HL-60/S4 (cell line): ENCODE data around the gene ARL11.
"Not testable (repeated sequence)": the region's sequence is repeated elsewhere in the genome, so short reads cannot be mapped to it uniquely, and the experiment has no call there.

ENCODE experiments used
- in situ Hi-C: fragments of 300-500 bp; cut with MboI; formaldehyde crosslinking; loops from 2 replicates; pipeline ENCODE4 v1.14.3; 2022; ENCODE audit warnings: low sequenced_read_pairs

The ARL11 gene

DNA sequence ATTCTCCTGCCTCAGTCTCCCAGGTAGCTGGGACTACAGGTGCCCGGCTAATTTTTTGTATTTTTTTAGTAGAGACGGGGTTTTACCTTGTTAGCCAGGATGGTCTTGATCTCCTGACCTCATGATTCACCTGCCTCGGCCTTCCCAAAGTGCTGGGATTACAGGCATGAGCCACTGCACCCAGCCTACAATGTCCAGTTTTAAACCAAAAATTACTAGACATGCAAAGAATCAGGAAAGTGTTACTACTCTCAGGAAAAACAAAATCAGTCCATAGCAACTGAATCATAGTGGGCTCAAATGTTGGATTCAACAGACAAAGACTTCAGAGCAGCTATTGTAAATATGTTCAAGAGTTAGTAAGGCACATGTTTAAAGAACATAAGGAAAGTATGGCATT, 16.3 kb upstream of the ARL11 start:
- in situ Hi-C loops, result not testable (repeated sequence)

DNA sequence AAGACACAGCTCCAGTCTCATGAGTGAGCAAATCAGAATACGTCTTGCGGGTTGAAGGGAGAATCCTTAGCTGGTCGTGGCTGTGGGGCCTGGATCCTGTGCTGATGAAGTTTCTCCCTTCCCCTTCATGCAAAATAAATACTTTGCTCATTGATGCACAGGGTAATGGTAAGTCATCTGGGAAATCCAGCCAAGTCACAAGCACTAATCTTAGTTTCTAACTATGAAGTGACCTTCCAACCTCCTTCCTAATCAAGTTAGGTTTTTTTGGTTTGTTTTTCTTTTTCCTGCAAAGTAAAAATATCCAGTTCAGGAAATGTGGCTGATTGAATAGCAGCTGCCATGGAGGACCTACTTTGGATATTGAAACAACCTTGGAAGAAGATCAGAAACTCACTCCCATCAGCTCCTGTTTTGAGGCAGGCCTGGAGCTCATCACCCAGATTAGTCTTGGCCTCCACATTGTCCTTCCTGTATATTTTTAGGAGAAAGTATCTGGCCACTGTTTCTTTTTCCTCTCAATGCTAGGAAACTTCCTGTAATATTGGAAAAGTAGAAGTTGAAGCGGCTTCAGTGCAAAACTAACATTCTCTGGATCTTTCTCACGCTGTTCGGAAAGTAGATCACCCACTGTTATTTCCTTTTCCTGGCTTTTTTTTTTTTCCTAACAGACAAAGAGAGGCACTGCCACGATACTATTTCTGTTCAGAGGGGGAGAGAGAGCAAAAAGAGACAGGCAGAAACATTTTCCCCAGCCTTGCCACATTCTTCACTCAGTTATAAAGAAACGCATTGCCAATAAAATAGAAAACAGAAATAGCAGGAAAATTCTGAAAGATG, 12.3 kb upstream of the ARL11 start:
- in situ Hi-C loops, result no loop called here

DNA sequence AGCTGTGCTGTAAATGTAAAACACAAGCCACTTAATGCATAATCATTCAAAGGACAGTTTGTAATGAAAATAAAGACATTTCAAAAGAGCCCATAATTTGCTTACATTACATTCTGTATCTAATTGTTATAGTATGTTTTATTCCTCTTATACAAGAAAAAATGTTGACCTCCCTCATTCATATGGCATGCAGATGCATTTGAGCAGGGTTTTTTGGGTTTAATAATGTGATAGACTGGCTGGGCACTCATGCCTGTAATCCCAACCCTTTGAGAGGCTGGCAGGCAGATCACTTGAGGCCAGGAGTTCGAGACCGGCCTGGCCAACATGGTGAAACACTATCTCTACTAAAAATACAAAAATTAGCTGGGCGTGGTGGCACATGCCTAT, 11.6 kb upstream of the ARL11 start:
- in situ Hi-C loops, result no loop called here

DNA sequence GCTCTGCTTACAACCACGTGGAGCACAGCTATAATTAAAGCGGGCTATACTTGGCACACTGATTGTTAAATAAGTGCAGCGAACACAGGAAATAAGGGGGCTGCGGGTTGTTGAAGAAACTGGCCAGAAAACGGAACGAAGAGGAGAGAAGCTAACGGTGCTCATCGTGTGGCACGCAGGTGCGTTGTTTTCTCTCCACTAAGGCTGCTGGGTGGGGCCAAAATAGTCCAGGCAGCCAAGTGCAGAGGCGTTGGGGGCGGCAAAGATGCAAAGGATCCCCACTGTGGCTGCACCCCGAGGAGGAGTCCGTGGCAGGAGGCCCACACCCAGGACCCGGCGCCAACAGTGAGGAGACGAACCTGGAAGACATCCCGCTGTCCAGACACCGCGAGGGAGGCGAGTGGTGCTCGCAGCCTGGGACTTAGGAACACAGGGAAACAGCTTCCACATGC, 8.1 kb upstream of the ARL11 start:
- in situ Hi-C loops, result no loop called here

DNA sequence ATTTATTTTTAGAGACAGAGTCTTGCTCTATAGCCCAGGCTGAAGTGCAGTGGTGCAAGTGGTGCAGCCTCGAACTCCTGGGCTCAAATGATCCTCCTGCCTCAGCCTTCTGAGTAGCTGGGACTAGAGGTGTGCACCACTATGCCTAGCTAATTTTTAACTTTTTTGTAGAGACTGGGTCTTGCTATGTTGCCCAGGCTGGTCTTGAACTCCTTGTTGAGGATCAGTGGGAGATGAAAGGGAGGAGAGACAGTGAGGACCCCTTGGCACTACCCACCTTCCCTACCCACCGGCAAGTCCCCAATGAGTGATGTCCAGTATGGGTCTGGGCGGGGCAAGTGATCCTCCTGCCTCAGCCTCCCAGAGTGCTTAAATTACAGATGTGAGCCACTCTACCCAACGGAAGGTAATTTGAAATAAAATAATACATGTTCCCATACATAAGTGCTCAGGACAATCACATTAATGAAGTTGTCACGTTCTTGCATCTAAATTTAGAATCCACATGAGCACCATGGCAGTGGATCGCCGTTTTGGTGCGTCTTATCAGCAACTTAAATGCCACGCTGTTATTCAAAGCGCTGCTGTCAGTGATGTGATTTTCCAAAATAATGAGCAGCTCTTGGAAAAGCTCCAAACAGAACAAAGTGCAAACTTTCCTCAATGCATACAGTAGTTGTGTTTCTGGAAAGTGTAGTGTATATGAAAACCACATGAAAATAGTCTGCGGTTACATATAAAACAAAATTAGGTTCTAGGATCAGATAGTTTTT, 5.9 kb upstream of the ARL11 start:
- in situ Hi-C loops, result no loop called here

DNA sequence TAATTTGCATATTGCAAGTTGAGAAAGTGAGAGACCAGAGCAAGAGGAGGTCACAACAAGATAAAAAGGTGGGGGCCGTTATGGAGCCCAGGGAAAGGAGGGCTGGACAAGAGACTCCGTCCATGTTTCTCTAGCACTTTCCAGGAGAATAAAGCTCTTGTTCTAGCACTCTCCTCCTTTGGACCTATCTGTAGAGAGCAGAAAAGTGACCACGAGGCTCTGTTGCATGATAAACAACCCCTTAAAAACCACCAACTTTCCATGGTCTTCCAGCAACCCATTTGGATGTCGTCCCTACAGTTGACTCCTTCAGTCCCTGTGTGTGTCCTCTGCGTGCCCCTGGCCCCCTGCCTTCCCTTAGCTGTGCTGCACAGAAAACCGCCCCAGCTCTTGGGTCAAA, 4.1 kb upstream of the ARL11 start:
- in situ Hi-C loops, result no loop called here

GRCh38 chr13:49625392-49626079, 2.8 kb upstream of the ARL11 start:
- in situ Hi-C loops, result no loop called here

GRCh38 chr13:49629196-49629938, 1.1 kb downstream of the ARL11 start:
- in situ Hi-C loops, result no loop called here

DNA sequence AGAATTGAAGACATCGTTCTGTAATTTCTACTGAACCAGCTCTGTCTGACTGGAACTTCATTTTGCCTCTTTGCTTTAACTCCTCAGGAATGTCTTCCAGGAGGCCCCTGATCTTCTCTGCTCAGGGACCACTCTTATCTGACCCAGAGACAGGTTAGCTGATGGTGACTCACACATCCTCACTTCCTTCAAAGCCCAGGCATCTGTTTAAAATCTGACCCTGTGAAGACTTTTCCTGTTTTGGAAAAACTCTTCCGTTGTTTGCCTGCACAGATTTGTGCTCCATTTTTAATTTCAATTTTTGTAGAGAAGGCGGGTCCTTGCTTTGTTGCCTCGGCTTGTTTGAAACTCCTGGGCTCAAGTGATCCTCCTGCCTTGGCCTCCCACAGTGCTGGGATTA, 1.6 kb downstream of the ARL11 start:
- in situ Hi-C loops, result no loop called here

DNA sequence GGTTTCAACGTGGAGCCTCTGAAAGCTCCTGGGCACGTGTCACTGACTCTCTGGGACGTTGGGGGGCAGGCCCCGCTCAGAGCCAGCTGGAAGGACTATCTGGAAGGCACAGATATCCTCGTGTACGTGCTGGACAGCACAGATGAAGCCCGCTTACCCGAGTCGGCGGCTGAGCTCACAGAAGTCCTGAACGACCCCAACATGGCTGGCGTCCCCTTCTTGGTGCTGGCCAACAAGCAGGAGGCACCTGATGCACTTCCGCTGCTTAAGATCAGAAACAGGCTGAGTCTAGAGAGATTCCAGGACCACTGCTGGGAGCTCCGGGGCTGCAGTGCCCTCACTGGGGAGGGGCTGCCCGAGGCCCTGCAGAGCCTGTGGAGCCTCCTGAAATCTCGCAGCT, 2.3 kb downstream of the ARL11 start:
- in situ Hi-C loops, result no loop called here

DNA sequence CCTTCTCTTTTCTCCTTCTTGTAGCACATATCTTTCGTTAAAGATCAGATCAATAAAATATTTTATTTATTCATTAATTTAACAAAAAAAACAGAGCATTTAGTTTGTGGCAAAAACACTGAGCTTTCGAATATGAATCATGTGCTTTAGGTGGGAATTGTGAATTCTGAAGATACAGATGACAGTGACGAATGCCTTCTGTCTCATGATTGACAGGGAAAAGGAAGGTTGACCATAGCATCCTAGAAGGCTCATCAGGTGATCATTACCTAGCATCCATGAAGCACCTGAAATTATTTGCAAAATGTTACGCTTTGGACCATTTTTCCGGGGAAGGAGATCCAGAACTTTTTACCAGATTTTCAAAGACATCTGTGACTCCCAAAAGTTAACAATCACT, 3.8 kb downstream of the ARL11 start:
- in situ Hi-C loops, result no loop called here

DNA sequence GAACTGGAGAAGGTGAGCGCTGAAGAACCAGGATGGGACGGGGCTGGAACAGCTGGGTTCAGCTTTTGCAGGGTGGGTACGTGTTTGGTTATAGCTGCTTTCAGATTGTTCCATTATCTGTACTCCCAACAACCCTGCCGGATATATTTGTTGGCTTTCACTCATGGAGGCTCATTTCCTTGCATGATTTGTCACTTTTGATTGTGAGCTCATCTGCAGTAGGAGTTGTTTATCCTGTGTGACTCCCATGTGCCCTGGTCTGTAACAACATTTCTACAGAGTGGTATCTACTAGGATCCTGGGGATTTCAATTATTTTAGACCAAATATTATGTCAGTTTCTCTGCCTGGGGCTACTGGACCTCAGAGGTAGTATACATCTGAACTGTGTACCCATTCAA, 5.4 kb downstream of the ARL11 start:
- in situ Hi-C loops, result no loop called here

GRCh38 chr13:49635599-49636433, 7.5 kb downstream of the ARL11 start:
- in situ Hi-C loops, result no loop called here

DNA sequence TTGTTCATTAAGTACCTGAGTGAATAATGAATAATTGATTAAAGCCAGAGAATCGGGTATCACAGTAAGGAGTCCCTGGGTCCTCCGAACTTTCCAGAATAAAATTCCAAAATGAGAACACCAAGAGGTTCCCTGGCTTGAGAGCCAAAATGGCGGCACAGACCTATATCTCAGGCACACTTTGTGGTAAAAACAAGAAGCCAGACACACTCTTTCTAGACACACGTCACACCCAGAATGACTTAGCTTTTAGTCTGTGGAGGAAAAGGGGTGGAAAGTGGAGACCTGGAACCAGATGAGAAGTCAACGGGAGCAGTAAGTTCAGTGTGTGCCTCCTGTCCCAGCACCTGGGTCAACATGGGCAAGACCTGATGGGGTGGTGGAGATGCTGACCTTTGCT, 8.4 kb downstream of the ARL11 start:
- in situ Hi-C loops, result no loop called here

GRCh38 chr13:49638030-49638743, 9.9 kb downstream of the ARL11 start:
- in situ Hi-C loops, result no loop called here

DNA sequence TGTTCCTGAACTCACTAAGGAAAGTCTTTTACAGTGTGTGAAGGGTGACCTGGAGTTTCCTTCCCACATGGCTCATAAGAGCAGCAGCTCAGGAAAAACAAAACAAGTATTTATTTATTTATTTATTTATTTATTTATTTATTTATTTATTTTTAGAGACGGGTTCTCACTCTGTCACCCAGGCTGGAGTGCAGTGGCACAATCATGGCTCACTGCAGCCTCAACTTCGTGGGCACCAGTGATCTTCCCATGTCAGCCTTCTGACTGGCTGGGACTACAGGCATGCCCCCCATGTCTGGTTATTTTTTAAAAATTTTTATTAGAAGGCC, 10.4 kb downstream of the ARL11 start:
- in situ Hi-C loops, result no loop called here

- in situ Hi-C loops, result no loop called here
Observed at GRCh38 chr13:49641801-49642291, 13.5 kb downstream of the ARL11 start.

GRCh38 chr13:49643035-49643646, 14.8 kb downstream of the ARL11 start:
- in situ Hi-C loops, result no loop called here

GRCh38 chr13:49645451-49645850, 17.1 kb downstream of the ARL11 start:
- in situ Hi-C loops, result no loop called here
